H1 (cell line): ENCODE measurements around the gene ZC2HC1C.

Experiments
- NANOG ChIP-seq: IDR thresholded peaks from 2 replicates; pipeline ENCODE4 v1.6.1; 2011; ENCODE audit warnings: low read length, low read depth, mild to moderate bottlenecking, inconsistent platforms; ENCODE audit not compliant: insufficient read depth, poor library complexity, severe bottlenecking
- POLR2A ChIP-seq, 2 experiments: IDR thresholded peaks; 1 replicate in 1 of 2; 2 replicates in 1 of 2; pipeline ENCODE4 v1.6.1; 2011; ENCODE audit warnings: low read depth in 2 of 2, low read length in 2 of 2, mild to moderate bottlenecking in 2 of 2; ENCODE audit errors: control extremely low read depth in 1 of 2
- POLR2AphosphoS5 ChIP-seq: IDR thresholded peaks from 2 replicates; pipeline ENCODE4 v1.6.1; 2011; ENCODE audit warnings: low read depth, low read length
- RAD21 ChIP-seq, 2 experiments: IDR thresholded peaks in 1 of 2; conservative IDR thresholded peaks in 1 of 2; 2 replicates each; pipeline ENCODE4 v1.6.1; 2011; ENCODE audit warnings: low read depth in 2 of 2, low read length in 2 of 2, improper control_type of control experiment in 1 of 2, inconsistent platforms in 1 of 2, mild to moderate bottlenecking in 1 of 2, moderate library complexity in 1 of 2
- RXRA ChIP-seq: IDR thresholded peaks from 2 replicates; pipeline ENCODE4 v1.6.1; 2011; ENCODE audit warnings: low read depth, mild to moderate bottlenecking, low read length, moderate library complexity; ENCODE audit not compliant: insufficient read depth
- TF ChIP-seq, protein P1 (sequence below), 3 experiments: IDR thresholded peaks; 1 replicate in 2 of 3; 2 replicates in 1 of 3; pipeline versions ENCODE4 v1.5.1 to v1.6.1; 2011; ENCODE audit warnings: low read length in 3 of 3, mild to moderate bottlenecking in 3 of 3, inconsistent platforms in 2 of 3, low read depth in 1 of 3, moderate library complexity in 1 of 3; ENCODE audit not compliant: insufficient read depth in 1 of 3; ENCODE audit errors: control extremely low read depth in 1 of 3
- TF ChIP-seq, protein P2 (sequence below): IDR thresholded peaks from 2 replicates; pipeline ENCODE4 v1.6.1; 2011; ENCODE audit warnings: low read length, improper control_type of control experiment

GRCh38 chr14:75083271-75083670 is 13.8 kb downstream of the ZC2HC1C start:
- TF ChIP-seq NANOG (no peak), RAD21 (IDR thresholded peaks at IDR 0.05 in 1 of 2, conservative IDR thresholded peaks at IDR 0.05 in 1 of 2; ENCODE audit: low read depth in 2 of 2, low read length in 2 of 2) (no peak), POLR2A (IDR thresholded peaks at IDR 0.05; ENCODE audit: control extremely low read depth in 1 of 2, low read depth in 2 of 2, low read length in 2 of 2) (no peak), RXRA (no peak), POLR2AphosphoS5 (no peak)
- TF ChIP-seq, protein P1, sequence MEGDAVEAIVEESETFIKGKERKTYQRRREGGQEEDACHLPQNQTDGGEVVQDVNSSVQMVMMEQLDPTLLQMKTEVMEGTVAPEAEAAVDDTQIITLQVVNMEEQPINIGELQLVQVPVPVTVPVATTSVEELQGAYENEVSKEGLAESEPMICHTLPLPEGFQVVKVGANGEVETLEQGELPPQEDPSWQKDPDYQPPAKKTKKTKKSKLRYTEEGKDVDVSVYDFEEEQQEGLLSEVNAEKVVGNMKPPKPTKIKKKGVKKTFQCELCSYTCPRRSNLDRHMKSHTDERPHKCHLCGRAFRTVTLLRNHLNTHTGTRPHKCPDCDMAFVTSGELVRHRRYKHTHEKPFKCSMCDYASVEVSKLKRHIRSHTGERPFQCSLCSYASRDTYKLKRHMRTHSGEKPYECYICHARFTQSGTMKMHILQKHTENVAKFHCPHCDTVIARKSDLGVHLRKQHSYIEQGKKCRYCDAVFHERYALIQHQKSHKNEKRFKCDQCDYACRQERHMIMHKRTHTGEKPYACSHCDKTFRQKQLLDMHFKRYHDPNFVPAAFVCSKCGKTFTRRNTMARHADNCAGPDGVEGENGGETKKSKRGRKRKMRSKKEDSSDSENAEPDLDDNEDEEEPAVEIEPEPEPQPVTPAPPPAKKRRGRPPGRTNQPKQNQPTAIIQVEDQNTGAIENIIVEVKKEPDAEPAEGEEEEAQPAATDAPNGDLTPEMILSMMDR (IDR thresholded peaks at IDR 0.05; ENCODE audit: control extremely low read depth in 1 of 3, insufficient read depth in 1 of 3, low read depth in 1 of 3, low read length in 3 of 3) = no peak
- TF ChIP-seq, protein P2, sequence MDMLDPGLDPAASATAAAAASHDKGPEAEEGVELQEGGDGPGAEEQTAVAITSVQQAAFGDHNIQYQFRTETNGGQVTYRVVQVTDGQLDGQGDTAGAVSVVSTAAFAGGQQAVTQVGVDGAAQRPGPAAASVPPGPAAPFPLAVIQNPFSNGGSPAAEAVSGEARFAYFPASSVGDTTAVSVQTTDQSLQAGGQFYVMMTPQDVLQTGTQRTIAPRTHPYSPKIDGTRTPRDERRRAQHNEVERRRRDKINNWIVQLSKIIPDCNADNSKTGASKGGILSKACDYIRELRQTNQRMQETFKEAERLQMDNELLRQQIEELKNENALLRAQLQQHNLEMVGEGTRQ = no peak
